Activated CD4-positive, CD25-positive, alpha-beta regulatory T cell treated with anti-CD3 and anti-CD28 coated beads, Interleukin-2, amount 50 U/mL, for 16 hours (primary cell): Measurements from ENCODE around the gene KCNK17.

Experiments
- DNase-seq: peaks from one replicate; pipeline ENCODE4 v3.0.0-alpha.2; 2020; ENCODE audit warnings: low read depth, low spot score

KCNK17 gene

GRCh38 chr6:39314273-39314795 is at the start of gene KCNK17:
Gene KCNK17, minus strand, starts transcription at chr6:39314419. Its CDS starts 99 bp downstream, at chr6:39314320.
- DNase-seq: no peak

- DNase-seq: no peak
These were observed 49.1 kb upstream of the KCNK17 start for GRCh38 chr6:39363280-39363679.

GRCh38 chr6:39362487-39362865 is 48.3 kb upstream of the KCNK17 start:
- no peak for DNase-seq

- no peak for DNase-seq
These were observed 47.7 kb upstream of the KCNK17 start for GRCh38 chr6:39361657-39362486.

- DNase-seq: no peak
These were observed 46.2 kb upstream of the KCNK17 start for GRCh38 chr6:39360378-39360777.

- no peak for DNase-seq
These were observed 43.9 kb upstream of the KCNK17 start for GRCh38 chr6:39357998-39358686.

GRCh38 chr6:39353698-39354315 is 39.6 kb upstream of the KCNK17 start:
- DNase-seq: no peak

- DNase-seq: no peak
These were observed 36.7 kb upstream of the KCNK17 start for GRCh38 chr6:39350723-39351505.

GRCh38 chr6:39348740-39349139 is 34.5 kb upstream of the KCNK17 start:
- no peak for DNase-seq

- DNase-seq: peak; percentile 4
These were observed 33.8 kb upstream of the KCNK17 start for GRCh38 chr6:39347906-39348585.

GRCh38 chr6:39347206-39347605 is 33.0 kb upstream of the KCNK17 start:
- no peak for DNase-seq

- DNase-seq: no peak
These were observed 30.6 kb upstream of the KCNK17 start for GRCh38 chr6:39344821-39345280.

- DNase-seq: no peak
These were observed 29.2 kb upstream of the KCNK17 start for GRCh38 chr6:39343396-39343870.

- DNase-seq: no peak
These were observed 28.6 kb upstream of the KCNK17 start for GRCh38 chr6:39342692-39343395.

- DNase-seq: no peak
These were observed 27.7 kb upstream of the KCNK17 start for GRCh38 chr6:39341937-39342336.

GRCh38 chr6:39341352-39341751 is 27.1 kb upstream of the KCNK17 start:
- DNase-seq: no peak

- no peak for DNase-seq
These were observed 25.8 kb upstream of the KCNK17 start for GRCh38 chr6:39339868-39340550.

- DNase-seq: no peak
These were observed 25.1 kb upstream of the KCNK17 start for GRCh38 chr6:39339096-39339867.

- no peak for DNase-seq
These were observed 24.2 kb upstream of the KCNK17 start for GRCh38 chr6:39338397-39338796.
